ENCODE data around the gene LRRC8D.

Gene LRRC8D

DNA sequence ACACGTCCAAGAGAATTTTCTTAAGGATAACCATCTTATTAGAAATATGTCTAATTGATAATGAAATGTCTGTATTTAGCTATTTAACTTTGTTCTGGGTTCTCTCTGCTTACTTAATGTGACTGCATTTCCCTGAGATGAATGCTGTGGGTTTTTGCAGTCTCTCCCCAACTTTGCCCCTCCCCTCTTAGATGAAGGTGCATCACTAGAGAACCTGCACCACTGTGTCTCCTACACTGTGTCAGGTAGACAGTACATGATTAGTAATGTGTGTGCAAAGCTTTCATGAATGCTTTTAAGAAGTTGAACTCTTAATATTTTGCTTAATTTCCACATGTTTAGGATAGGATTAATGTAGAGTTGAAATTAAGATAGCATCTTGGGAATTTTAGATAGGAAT is 51.7 kb downstream of the LRRC8D start:
- no peak for DNase-seq

DNA sequence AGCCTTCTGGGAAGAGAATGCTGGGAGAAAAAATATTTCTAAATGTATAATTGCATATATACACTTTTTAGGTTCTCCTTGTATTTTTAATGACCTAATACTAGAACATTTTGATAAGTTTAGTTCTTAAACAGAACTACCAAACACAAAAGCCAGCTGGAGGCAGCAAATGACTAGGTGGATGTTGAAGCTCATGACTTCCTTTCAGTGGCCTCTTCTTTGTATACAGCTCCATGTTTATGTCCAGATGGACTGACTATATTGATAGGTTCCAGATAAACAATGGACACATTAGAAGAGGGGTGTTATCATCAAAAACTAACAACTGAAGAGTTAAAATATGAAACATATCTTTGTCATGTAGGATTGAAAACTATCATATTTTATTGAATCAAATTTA is 52.5 kb downstream of the LRRC8D start:
- DNase-seq, result peak; percentile 25

DNA sequence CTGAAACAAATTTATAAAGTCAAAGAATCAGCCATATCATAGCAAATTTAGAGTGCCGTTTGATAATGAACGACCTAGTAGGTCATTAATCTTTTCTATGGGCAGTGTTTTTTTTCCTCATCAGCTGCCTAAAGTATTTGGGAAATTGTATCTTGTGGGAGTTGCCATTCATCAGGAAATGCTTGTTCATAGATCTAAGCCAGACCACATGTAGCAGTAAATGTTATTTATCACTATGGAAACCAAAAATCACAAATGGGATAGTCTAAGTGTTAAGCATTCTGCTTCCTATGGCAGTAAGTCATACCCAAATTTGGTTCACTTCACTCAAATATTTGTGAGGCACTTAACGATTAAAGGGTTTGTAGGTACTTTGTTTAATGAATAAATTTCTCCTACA is 52.9 kb downstream of the LRRC8D start:
- DNase-seq, result peak; percentile 81

DNA sequence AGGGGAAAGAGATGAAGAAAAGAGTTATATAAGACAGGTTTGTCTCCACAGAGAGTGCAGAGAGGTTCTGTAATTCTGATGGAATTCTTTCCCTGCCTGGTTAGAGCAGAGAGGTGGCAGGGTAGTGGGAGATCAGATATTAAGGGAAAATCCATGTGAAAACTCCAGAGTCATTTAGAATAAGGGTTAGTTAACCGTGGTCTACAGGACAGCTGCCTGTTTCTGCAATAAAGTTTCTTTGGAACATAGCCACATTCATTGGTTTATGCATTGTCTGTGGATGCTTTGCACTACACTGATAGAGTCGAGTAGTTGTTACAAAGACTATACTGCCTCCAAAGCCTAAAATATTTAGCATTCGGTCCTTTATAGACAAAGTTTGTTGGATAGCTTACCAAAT is 55.6 kb downstream of the LRRC8D start:
- DNase-seq, result no peak

DNA sequence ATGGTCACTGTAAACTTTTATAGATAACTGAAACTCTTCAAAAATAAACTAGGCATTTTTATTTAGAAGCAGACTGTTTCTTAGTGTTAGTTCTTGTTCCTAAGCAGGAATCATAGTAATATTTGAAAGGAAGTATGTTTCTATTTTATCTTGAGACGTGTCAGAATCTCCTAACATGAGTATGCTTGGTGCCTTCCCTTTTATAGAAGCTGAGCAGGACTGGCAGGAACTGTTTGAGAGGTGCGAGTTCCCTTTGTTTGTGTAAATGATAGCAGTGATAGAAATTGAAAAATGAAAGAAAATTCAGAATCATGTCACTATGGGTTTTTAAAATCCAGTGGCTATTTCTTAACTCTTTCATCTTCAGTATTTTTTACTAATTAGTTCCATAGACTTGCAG is 56.9 kb downstream of the LRRC8D start:
- no peak for DNase-seq

DNA sequence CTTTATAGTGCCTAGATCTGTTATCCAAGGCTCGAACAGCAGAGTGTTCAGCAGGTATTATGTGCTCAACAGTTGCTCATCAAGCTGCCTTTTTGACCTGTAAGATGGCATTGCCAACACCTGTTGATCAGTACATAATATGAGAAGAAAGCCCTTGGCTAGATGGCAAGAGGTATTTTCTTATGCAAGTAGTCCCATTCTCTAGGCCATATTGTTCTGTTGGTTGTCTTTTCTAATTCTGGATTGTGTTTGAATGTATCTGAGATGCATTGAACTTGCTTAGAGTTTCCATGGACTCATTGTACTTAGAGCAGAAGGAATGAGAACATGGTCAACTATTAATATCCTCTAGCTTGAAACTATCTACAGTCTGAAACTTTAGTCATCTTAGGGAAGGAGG is 57.4 kb downstream of the LRRC8D start:
- DNase-seq, result no peak

DNA sequence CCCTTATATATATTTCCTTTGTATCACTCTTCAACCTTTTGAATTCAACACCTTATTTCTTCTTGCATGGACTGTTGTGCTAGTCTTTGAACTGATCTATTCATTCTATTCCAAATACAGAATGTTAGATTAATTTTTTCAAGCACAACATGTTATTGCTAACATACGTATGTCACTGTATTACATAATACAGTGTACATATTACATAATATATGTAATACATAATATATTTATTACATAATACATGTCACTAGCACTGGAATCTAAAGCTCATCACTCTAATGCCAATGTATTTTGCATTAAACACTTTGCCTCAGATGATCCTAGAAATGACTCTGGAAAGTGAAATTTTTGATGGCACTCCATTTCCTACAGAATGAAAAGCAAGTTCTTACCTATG is 59.8 kb downstream of the LRRC8D start:
- DNase-seq, result no peak

DNA sequence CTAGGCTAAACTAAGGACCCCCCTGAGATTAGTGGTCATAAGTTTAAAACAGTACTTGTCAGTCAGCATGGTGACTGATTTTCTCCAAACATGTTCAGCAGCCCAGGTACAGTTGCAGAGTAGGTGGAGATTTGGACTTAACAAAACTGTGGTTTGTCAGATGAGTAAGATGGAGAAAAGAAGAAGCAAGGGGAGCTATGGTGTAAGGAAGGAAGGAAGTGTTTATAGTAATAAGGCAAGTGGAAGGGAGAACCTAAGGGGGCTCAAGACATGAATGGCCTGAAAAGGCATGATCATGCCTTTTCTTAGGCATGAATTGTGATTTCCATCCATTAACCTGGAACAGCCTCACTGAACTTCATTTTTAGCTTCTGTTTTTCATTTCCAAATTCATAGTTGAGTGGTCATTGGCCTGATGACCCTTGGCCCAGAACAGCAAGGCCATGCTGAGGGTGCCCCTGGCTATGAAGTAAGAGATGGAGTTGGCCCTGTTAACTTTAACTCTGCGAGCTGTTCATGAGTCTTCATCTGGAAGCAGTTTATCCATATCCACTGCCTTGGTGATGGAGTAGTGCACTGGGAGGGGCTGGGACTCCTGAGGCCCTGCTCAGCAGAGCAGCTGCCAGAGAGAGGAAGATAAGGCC is 60.7 kb downstream of the LRRC8D start:
- DNase-seq, result no peak

DNA sequence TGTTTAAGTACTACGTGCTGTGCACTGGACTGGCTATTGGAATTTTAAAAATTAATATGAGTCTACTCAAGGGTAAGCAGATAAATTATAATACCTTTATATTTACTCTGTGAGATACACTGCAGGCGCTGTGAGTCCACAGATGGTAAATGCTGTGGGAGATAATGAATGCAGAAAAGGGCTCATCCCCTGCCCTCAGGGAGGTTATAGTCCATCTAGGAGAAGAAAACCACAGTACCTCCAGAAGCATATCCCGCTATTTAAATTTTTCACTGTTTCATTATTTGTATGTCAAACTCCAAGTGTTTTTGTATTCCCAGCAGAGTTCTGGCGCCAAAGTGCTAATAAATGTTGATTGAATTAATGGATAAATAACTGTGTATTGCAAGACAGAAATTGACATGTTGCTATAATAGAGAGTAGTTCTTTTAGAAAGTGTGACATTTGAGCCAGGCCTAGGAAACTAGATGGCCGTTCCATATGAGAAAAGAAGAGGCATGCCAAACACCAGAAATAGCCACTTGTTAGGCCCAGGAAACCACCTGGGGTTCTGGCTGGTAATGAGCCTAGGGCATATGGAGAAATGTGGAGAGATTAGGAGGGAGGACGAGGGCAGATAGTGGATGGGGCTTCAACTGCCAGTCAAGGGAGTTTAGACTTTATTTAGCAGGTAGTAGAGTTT is 61.7 kb downstream of the LRRC8D start:
- no peak for DNase-seq

DNA sequence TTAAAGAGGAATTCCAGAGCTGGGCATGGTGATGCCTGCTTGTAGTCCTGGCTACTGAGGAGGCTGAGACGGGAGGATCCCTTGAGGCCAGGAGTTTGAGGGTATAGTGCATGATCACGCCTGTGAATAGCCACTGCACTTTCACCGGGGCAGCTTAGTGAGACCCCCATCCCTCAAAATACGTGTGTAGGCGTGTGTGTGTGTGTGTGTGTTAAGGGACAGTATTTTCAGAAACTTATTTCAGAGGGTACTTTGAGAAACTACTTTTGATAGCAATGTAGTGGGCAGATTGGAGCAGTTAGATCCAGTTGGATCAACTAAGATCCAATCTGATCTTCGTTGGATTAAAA is 62.2 kb downstream of the LRRC8D start:
- DNase-seq, result no peak

DNA sequence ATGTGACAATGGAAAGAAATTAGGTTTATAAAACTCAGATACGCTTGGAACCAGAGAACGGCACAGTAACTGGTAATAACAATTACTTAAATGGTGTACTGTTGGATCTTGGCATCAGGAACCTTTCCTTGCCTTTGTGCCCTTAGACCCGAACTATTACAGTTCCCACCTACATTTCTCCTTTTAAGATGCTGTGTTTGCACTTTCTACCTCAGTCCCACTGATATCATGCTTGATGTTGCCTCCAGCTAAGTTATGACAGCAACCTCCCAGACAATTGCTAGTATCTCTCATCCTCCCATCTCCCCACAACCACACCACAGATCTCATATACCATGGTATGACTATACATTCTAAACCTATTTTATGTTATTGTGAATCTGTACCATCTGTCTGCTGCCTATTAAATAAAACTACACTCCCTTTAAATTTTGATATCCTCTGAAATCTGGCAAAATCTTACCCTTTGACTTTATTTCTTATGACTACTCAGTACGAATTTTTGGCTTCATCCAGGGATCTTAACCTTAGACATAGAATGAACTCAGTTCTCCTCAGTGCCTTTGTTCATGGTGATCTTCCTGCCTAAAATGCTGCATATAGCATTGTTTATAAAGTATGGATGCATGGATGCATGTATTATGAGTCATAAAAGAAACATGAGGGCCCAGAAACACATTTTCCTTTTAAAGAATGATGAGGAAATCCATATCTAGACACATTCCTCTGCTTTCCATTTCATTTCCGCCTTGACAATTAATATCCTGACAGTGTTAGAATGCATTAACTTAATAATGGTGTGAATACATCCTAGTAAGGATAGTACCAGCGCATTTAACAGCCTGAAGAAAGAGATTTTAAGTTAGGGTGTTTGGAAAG is 64.1 kb downstream of the LRRC8D start:
- peak; percentile 83 for DNase-seq

DNA sequence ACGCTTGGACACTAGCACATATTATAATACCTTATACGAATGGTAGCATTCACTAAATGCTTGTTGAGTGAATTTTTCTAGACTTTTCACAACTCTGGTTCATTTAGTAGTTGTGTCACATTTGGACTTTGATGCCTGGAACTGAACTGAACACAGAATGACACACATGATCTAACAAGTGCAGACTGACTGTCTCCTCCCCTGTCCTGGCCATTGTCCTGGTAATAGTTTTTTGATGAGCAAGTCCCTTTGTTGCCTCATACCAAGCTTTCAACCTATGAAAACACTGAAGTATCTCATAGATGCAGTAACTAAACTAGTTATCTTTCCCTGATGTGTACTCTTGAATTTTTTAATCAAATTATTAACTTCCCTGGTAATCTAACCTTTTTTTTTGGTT is 66.4 kb downstream of the LRRC8D start:
- DNase-seq, result peak; percentile 56

DNA sequence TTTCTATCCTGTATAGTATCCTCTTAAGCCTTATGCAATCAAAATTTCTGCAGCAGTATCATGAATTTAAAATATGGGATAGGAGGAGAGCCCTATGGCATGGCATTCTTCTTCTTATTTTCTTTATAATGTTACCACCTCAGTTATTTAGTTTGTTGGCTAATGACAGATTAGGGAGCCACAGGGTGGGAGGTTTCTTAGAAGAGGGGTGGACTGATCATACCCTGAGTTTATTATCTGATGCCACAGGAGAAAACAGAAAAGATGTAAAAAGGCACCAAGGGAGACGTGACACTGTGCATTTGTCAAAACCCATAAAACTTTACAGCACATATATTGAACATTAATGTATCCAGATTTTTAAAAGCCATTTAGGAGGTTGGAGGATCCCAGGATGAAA is 66.9 kb downstream of the LRRC8D start:
- no peak for DNase-seq

DNA sequence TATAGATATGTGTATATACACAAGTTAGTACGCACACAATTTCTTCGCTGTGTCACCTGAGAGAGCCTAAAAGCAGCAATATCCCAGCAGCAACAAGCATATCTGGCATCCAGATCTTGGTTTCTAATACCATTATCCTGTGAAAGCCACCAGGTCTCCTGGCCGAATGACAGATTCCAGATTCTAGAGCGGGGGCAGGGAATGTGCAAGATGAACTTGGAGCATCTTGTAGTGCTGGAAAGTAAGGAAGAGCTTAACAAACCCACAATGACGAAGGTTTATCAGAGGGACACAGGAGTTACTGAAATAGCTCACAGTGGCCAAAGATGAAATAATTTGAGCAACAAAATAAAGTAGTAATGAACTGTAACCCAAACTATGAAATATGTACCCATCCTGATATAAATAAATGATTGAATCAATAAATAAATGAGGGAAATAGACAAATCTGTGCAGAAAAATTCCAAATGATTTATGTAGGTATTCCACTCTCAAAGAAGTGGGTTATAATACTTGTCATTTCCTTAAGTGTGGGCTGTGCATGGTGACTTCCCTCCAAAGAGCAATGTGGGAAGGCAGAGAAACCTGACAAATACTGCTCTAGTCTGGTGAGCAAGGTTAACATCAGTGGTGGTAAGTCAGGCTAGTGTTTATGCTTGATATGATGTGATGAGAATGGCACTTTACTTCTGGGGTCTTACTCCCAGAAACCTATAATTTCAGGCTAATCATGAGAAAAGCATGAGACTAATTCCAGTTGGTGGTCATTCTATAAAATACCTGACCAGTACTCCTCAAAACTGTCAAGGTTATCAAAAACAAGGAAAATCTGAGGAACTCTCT is 67.9 kb downstream of the LRRC8D start:
- no peak for DNase-seq

DNA sequence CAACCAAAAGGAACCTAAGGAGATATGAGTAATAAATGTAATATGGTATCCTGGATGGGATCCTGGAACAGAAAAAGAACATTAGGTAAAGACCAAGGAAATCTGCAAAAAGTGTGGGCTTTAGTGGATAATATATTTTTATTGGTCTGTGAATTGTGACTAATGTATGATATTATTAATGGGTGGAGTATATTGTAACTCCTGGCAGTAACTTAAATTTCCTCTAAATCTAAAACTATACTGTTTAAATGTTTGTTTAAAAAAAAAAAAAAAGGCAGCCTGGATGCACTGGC is 68.4 kb downstream of the LRRC8D start:
- no peak for DNase-seq

DNA sequence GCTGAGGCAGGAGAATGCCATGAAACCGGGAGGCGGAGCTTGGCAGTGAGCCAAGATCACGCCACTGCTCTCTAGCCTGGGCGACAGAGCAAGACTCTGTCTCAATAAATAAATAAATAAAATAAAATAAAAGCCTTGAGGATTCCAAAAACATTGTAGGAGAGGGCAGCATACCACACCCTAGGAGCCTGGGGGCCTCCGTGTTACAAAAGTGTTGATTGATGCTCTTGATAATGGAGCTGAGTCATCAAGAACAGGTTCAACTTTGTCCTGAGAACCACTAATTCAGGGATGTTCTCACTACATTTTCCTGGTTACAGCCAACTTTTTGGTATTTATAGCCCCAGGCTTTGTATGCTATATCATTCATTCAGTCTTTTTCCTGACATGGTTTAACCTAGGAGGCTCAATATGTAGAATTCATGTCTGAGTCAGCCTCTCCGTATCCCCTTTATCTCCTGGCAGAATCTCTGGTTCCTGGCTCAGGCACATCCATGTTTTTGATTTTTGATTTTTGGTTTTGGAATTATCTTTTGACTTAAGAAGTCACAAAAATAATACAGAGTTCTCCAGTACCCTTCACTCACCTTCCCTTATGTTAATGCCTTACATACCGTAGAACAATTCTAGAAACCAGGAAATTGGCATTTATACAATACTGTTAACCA is 69.4 kb downstream of the LRRC8D start:
- no peak for DNase-seq

DNA sequence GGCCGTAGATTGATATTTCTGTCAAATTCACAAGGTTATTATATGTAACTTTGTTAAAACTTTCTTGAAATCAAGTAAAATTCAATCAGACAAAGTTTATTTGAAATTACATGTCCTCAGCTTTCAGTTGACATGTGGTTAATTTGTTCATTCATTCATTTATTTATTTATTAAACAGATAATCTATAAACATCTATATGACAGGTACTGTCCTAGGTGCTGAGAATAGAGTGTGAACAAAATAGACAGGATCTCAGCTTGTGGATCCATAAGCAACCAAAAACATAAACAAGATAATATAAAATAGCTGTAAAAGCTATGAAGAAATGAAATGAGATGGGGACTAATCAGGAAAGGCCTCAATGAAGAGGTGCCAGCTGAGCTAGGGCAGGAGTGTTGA is 72.0 kb downstream of the LRRC8D start:
- DNase-seq, result no peak

DNA sequence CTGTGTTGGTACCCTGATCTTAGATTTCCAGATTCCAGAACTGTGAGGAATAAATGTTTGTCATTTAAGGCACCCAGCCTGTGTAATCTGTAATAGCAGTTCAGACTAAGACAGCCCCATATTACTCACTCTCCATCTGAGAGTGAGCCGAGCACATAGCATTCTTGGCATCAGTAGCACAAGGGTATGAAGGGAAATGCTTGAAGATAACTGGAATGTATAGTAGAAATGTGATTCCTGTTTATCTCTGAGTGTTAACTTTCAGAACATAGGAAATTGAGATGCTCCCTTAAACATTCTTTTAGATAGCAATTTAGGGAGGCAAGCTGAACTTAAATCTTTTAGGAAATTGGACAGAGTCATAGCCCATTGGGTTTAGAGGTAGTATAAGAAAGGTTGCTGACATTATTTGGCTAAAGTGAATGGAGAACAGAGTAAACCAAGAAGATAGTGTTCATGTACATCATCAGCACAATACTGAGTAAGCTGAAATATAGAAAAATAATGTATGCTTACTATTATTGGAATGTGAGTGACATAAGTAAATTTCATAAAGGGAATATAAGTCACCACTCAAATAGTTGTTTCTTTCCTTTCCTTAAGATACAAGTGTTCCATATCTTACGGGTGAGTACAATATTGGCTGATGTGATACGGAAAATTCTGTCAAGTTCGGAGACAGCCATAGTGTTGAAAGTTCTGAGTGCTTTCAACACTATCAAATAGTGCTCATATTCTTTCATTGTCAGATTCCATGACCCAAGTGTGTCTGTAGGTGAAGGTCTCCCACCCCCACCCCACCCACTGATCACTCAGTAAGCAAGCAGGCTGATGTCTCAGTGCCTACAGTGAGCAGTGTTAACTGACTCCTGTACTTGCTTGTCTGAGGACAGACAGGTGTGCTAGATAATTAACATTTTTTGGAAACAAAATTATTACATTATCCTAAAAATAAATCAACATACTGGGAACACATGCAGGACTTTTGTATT is 73.7 kb downstream of the LRRC8D start:
- peak; percentile 96 for DNase-seq

DNA sequence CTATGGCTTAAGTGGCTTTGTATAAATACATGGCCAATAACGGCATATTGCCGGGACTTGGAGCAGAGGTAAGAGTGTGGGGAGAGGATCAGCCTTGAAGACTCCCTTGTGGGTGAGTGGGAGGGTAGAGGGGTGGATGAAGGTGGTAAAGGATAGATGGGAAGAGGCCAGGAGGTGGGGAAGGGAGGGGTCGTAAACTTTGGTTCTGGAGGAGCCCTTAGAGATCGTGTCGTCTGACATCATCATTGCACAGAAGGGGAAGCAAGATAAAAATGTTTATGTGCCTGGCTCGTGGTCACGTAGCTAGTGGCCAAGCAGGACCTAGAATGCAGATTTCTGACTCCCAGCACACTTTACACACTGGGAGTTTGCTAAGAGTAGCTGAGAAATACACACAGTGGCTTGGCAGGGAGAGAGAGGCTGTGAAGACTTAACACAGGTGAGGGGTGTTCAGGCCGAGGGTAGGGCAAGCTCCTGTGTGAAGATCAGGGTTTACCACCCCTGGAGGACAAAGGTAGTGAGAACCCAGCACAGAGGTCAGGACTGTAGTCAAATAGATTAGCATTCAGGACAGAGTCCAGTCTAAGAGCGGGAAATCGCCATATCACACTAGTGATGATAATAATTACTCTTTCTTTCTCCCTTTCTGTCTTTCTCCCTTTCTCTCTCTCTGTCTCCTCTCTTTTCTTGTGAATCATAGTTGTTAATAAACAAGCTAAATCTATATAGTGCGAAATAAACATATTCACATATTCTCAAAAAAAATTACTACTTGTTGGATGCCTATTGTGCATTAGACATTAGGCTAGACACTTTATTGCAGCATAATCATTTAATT is 75.5 kb downstream of the LRRC8D start:
- DNase-seq, result no peak

DNA sequence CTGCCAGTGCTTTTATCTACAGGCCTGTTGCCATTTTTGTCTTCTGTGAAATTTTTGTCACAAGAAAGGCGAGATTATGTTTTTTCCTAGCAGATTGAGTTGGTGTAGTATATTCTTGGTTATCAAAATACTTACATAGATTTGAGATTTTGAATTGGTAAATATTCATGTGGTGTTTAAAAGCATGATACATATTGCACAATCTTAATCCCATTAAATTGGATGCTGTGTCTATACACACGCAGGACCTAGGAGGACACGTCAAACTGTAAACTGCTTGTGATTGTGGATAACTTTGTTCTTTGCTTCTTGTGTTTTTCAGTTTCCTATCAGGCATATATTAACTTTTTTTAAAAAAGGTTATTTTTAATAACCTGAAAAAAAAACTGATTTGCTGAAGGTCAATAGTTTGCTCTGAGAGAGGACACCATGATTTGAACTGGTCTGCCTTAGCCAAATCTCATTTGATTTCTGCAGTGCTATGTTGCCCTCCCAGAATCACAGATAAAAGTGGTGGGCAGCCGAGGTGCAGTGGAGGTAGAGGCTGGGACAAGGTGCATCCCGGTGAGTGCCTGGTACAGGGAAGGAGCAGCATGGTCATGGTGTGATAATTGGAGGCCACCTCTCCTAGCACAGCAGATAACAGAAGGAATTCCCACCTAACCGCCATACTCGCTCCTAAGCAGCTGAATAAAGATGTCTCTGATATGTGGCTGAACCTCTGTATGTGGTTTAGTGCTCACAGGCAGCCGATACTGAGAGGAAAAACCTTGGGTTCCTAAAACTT is 76.7 kb downstream of the LRRC8D start:
- no peak for DNase-seq
